HepG2 (cell line): ENCODE results near the gene PGAP3. TPM values are rescaled to one million over a fixed set of nuclear protein-coding genes. Genes with fewer than 3 reads are reported as not detected.

Source experiments
- ATAC-seq: fragments of 200-7000 bp; cut with Tn5 transposase; 3 replicates; pipeline ENCODE4 v1.9.1; 2020; ENCODE audit warnings: mild to moderate bottlenecking, moderate library complexity
- BruUV-seq: library from RNA; stranded (reverse); fragments of 400-500 nt; replicated peaks from 2 replicates; lab custom pipeline; 2021; lab: Mats Ljungman, UMichigan
- CTCF ChIA-PET: fragments of 300-600 bp; formaldehyde crosslinking; extraction: SDS; loops from one replicate; lab custom pipeline; 2021; ENCODE audit warnings: low total read pairs, inconsistent platforms, low intra/inter-chr PET ratio; lab: Yijun Ruan, JAX
- POLR2A ChIA-PET: fragments of 350-600 bp; sonication (Branson Sonifier 250); formaldehyde crosslinking; loops from one replicate; lab custom pipeline; 2020; ENCODE audit warnings: antibody characterized with exemption, inconsistent platforms; lab: Yijun Ruan, JAX
- DNase-seq: peaks from one replicate; pipeline ENCODE4 v3.0.0-alpha.2; 2015; ENCODE audit warnings: low spot score
- FAIRE-seq: peaks from 3 replicates; lab custom pipeline; 2011; peaks lifted over from hg19 to GRCh38; lab: Jason Lieb, UNC
- H2AFZ ChIP-seq: one replicate; pipeline ENCODE4 v1.6.1; 2011; ENCODE audit warnings: low read length, inconsistent platforms
- H3K27ac ChIP-seq: fragments of 300-600 bp; 3 replicates; pipeline ENCODE4 v1.8.0; 2011; ENCODE audit warnings: mixed run types, mild to moderate bottlenecking, mixed read lengths, low read length, inconsistent platforms; ENCODE audit not compliant: insufficient read depth; ENCODE audit errors: extremely low read length
- H3K27me3 ChIP-seq, 2 experiments: fragments of 200-600 bp in 1 of 2; 2 replicates in 1 of 2; 3 replicates in 1 of 2; pipeline versions ENCODE4 v1.6.0 to v1.8.0; 2011; ENCODE audit warnings: low read length in 2 of 2, mild to moderate bottlenecking in 2 of 2, moderate library complexity in 2 of 2, inconsistent platforms in 1 of 2; ENCODE audit not compliant: insufficient read depth in 2 of 2, control insufficient read depth in 1 of 2
- H3K36me3 ChIP-seq, 2 experiments: fragments of 200-600 bp in 1 of 2; replicated peaks in 1 of 2; 2 replicates in 1 of 2; 3 replicates in 1 of 2; pipeline versions ENCODE4 v1.5.1 to v1.8.0; 2011; ENCODE audit warnings: low read length in 2 of 2, inconsistent platforms in 1 of 2; ENCODE audit not compliant: insufficient read depth in 2 of 2, control insufficient read depth in 1 of 2
- H3K4me1 ChIP-seq: 2 replicates; pipeline ENCODE4 v1.5.1; 2012; ENCODE audit warnings: low read length, inconsistent platforms; ENCODE audit not compliant: insufficient read depth
- H3K4me2 ChIP-seq: 2 replicates; pipeline ENCODE4 v1.6.0; 2011; ENCODE audit warnings: low read depth, low read length, inconsistent platforms
- H3K4me3 ChIP-seq, 3 experiments: fragments of 200-600 bp in 1 of 3; sonication (generic), shearing (Covaris generic) in 1 of 3; replicated peaks in 1 of 3; 2 replicates each; pipeline ENCODE4 v1.5.1; 2011 to 2016; ENCODE audit warnings: low read length in 3 of 3, inconsistent platforms in 2 of 3, low read depth in 2 of 3, mild to moderate bottlenecking in 2 of 3, control low read depth in 1 of 3, mixed read lengths in 1 of 3; ENCODE audit not compliant: insufficient read depth in 1 of 3
- H3K79me2 ChIP-seq: one replicate; pipeline ENCODE4 v1.6.1; 2011; ENCODE audit warnings: low read length, inconsistent platforms; ENCODE audit not compliant: insufficient read depth
- H3K9ac ChIP-seq: 2 replicates; pipeline ENCODE4 v1.6.0; 2011; ENCODE audit warnings: mild to moderate bottlenecking, low read depth, low read length, inconsistent platforms; ENCODE audit not compliant: insufficient read depth
- H3K9me3 ChIP-seq: 2 replicates; pipeline ENCODE4 v1.5.1; 2012; ENCODE audit warnings: mild to moderate bottlenecking, low read length
- H4K20me1 ChIP-seq: 2 replicates; pipeline ENCODE4 v1.6.0; 2011; ENCODE audit warnings: inconsistent platforms, mild to moderate bottlenecking, low read length, moderate library complexity; ENCODE audit not compliant: insufficient read depth
- HNRNPLL ChIP-seq: fragments of 200-400 bp; formaldehyde crosslinking; IDR thresholded peaks from 2 replicates; pipeline ENCODE4 v1.6.1; 2017; ENCODE audit warnings: mild to moderate bottlenecking, low read depth, low read length; ENCODE audit not compliant: poor library complexity, severe bottlenecking
- PCBP1 ChIP-seq: fragments of 200-400 bp; formaldehyde crosslinking; IDR thresholded peaks from 2 replicates; pipeline ENCODE4 v1.6.1; 2017; ENCODE audit warnings: mild to moderate bottlenecking, low read depth, low read length, borderline replicate concordance
- XBP1 ChIP-seq: sonication (generic); formaldehyde crosslinking; IDR thresholded peaks from 2 replicates; pipeline ENCODE4 v1.5.0; 2020; ENCODE audit warnings: missing genetic modification reagents
- ZNF552 ChIP-seq: sonication (generic); formaldehyde crosslinking; IDR thresholded peaks from 2 replicates; pipeline ENCODE4 v1.9.0; 2022; ENCODE audit warnings: missing genetic modification reagents, mild to moderate bottlenecking, borderline replicate concordance
- ZNF652 ChIP-seq: IDR thresholded peaks from 2 replicates; pipeline ENCODE4 v1.6.1; 2016; ENCODE audit warnings: low read depth, borderline replicate concordance
- ZNF775 ChIP-seq: sonication (generic); formaldehyde crosslinking; IDR thresholded peaks from 2 replicates; pipeline ENCODE4 v1.4.0; 2020; ENCODE audit warnings: missing genetic modification reagents, mild to moderate bottlenecking, moderate library complexity, borderline replicate concordance
- ZNF776 ChIP-seq: sonication (generic); formaldehyde crosslinking; IDR thresholded peaks from 2 replicates; pipeline ENCODE4 v1.4.0; 2020; ENCODE audit warnings: mild to moderate bottlenecking, missing genetic modification reagents
- WGBS: methylation state at CpG from one replicate; pipeline ENCODE4 v1.1.6; 2017; ENCODE audit warnings: low lambda C conversion rate; 5-methylcytosine and 5-hydroxymethylcytosine counted together
- in situ Hi-C: cut with HindIII; loops from 2 replicates; pipeline ENCODE4 v1.10.0; 2017; ENCODE audit warnings: low pct_unique_long_range_greater_than_20kb; ENCODE audit not compliant: extremely low pct_ligation_motif_present
- intact Hi-C: fragments of 100-400 bp; cut with micrococcal nuclease; formaldehyde crosslinking; loops from one replicate; pipeline ENCODE4 v1.10.0; 2022; ENCODE audit not compliant: unreplicated experiment
- polyA plus RNA-seq, 8 experiments: library from polyadenylated mRNA; depleted of rRNA in 3 of 8; stranded (reverse) in 7 of 8; unstranded in 1 of 8; fragments of >200 nt; fragmentation: Illumina TruSeq in 4 of 8; extraction: Trizol in 4 of 8; gene quantifications; 2 replicates each; pipeline versions ENCODE4 v1.2.1 to v1.2.3, GENCODE V29; 2011 to 2016; ENCODE audit warnings: low read depth in 4 of 8, missing spikeins in 1 of 8, mixed read lengths in 1 of 8; ENCODE audit not compliant: insufficient read depth in 1 of 8
- total RNA-seq, 5 experiments: library from RNA; depleted of rRNA; stranded (reverse); fragments of >200 nt; fragmentation: Illumina TruSeq; extraction: Trizol; gene quantifications; 2 replicates each; pipeline ENCODE4 v1.2.3, GENCODE V29; 2016; ENCODE audit warnings: low read depth in 1 of 5

PGAP3 gene
- total and polyA plus RNA-seq, 2 of the 13 experiments (the other 11 are each of a cell fraction or from before 2014, with no cell fraction given) = 11.9 to 14.6 TPM

GRCh38 chr17:39626171-39627046, 61.4 kb downstream of the PGAP3 start, which contains the start of gene PPP1R1B:
PPP1R1B (plus strand) TSS chr17:39626952; CDS start chr17:39627393, 441 bp downstream.
- ChIA-PET POLR2A (interaction anchor here (2.5 kb wide), 1 partner anchor 104 kb away, joined by 6 read pairs; the partner anchor contains the start of gene MIEN1), CTCF (no interaction called here)
- Histone ChIP-seq H3K4me2 (peak within 1 kb of the TSS; percentile 54), H3K36me3 (no peaks in the 10 kb centered on the region), H2AFZ (no peak within 1 kb of the TSS), H3K27me3 (peaks cover 17 to 69% of the 10 kb centered on the region in 2 experiments; a peak in 4 of 5 replicates), H3K79me2 (no peaks in the 10 kb centered on the region), H3K4me3 (peak within 1 kb of the TSS in 1 of 3 experiments; percentile 63; a peak in 1 of 6 replicates), H3K9ac (no peak within 1 kb of the TSS), H4K20me1 (no peaks in the 10 kb centered on the region), H3K9me3 (no peaks in the 10 kb centered on the region), H3K27ac (no peak within 1 kb of the TSS), H3K4me1 (peaks cover 74% of the 10 kb centered on the region)
- TF ChIP-seq PCBP1 (0 out of 2 replicates have a peak, but pooled peaks have one; percentile 0), ZNF776 (CRISPR knock-in tag) (0 out of 2 replicates have a peak, but pooled peaks have one; percentile 38), ZNF775 (no peak), XBP1 (CRISPR knock-in tag) (no peak), HNRNPLL (peak; percentile 7), ZNF652 (CRISPR knock-in tag) (peak; percentile 81), ZNF552 (CRISPR knock-in tag) (no peak)
- ATAC-seq = no peak
- 27% methylated on average over 29 of the region's 29 CpGs for WGBS
- DNase-seq = no peak
- no TSS peak for BruUV-seq
- intact Hi-C loops (no loop called here), in situ Hi-C loops (no loop called here)
- FAIRE-seq = no peak
